HepG2 (cell line): ENCODE data around the gene CUL4A. TPM values are rescaled to one million over a fixed set of nuclear protein-coding genes. Genes with fewer than 3 reads are reported as not detected.

Source experiments
- ATF6 ChIP-seq: sonication (generic); formaldehyde crosslinking; conservative IDR thresholded peaks from 2 replicates; pipeline ENCODE4 v1.4.0; 2020; ENCODE audit warnings: missing genetic modification reagents
- CAMTA2 ChIP-seq: sonication (generic); formaldehyde crosslinking; IDR thresholded peaks from 2 replicates; pipeline ENCODE4 v1.4.0; 2020; ENCODE audit warnings: mild to moderate bottlenecking, missing genetic modification reagents, borderline replicate concordance
- ELF3 ChIP-seq: IDR thresholded peaks from 2 replicates; pipeline ENCODE4 v1.6.1; 2016; ENCODE audit warnings: missing genetic modification reagents, missing compliant biosample characterization
- FOXK2 ChIP-seq: fragments of 450-650 bp; IDR thresholded peaks from 2 replicates; pipeline ENCODE4 v1.6.1; 2016
- IKZF1 ChIP-seq: fragments of 450-650 bp; IDR thresholded peaks from 2 replicates; pipeline ENCODE4 v1.7.1; 2016
- MNT ChIP-seq: fragments of 450-650 bp; IDR thresholded peaks from 2 replicates; pipeline ENCODE4 v1.6.1; 2016
- SRY ChIP-seq: sonication (generic); formaldehyde crosslinking; IDR thresholded peaks from 2 replicates; pipeline ENCODE4 v1.8.0; 2022; ENCODE audit warnings: mild to moderate bottlenecking, missing genetic modification reagents
- TCF7 ChIP-seq: sonication (generic); IDR thresholded peaks from 2 replicates; pipeline ENCODE4 v1.6.1; 2016; ENCODE audit warnings: antibody characterized with exemption, low read depth
- TFDP1 ChIP-seq: IDR thresholded peaks from 2 replicates; pipeline ENCODE4 v1.6.1; 2016; ENCODE audit warnings: missing compliant biosample characterization, missing genetic modification reagents, borderline replicate concordance
- TOE1 ChIP-seq: sonication (generic); formaldehyde crosslinking; IDR thresholded peaks from 2 replicates; pipeline ENCODE4 v1.4.0; 2020; ENCODE audit warnings: mild to moderate bottlenecking, missing genetic modification reagents
- ZNF138 ChIP-seq: sonication (generic); formaldehyde crosslinking; IDR thresholded peaks from 2 replicates; pipeline ENCODE4 v1.5.0; 2020; ENCODE audit warnings: mild to moderate bottlenecking, low read depth, missing genetic modification reagents
- ZNF234 ChIP-seq: sonication (generic); formaldehyde crosslinking; conservative IDR thresholded peaks from 2 replicates; pipeline ENCODE4 v1.5.1; 2020; ENCODE audit warnings: mild to moderate bottlenecking, missing genetic modification reagents
- ZNF431 ChIP-seq: sonication (generic); formaldehyde crosslinking; IDR thresholded peaks from 2 replicates; pipeline ENCODE4 v1.9.0; 2022; ENCODE audit warnings: missing genetic modification reagents, low read depth, mild to moderate bottlenecking, borderline replicate concordance
- ZNF891 ChIP-seq: sonication (generic); formaldehyde crosslinking; IDR thresholded peaks from 2 replicates; pipeline ENCODE4 v1.5.0; 2020; ENCODE audit warnings: mild to moderate bottlenecking, missing genetic modification reagents
- ZSCAN5A ChIP-seq: sonication (generic); formaldehyde crosslinking; IDR thresholded peaks from 2 replicates; pipeline ENCODE4 v1.8.0; 2022; ENCODE audit warnings: mild to moderate bottlenecking, missing genetic modification reagents, borderline replicate concordance
- ZUFSP ChIP-seq: sonication (generic); formaldehyde crosslinking; IDR thresholded peaks from 2 replicates; pipeline ENCODE4 v1.9.0; 2021; ENCODE audit warnings: missing genetic modification reagents, mild to moderate bottlenecking, borderline replicate concordance
- polyA plus RNA-seq, 8 experiments: library from polyadenylated mRNA; depleted of rRNA in 3 of 8; stranded (reverse) in 7 of 8; unstranded in 1 of 8; fragments of >200 nt; fragmentation: Illumina TruSeq in 4 of 8; extraction: Trizol in 4 of 8; gene quantifications; 2 replicates each; pipeline versions ENCODE4 v1.2.1 to v1.2.3, GENCODE V29; 2011 to 2016; ENCODE audit warnings: low read depth in 4 of 8, missing spikeins in 1 of 8, mixed read lengths in 1 of 8; ENCODE audit not compliant: insufficient read depth in 1 of 8
- total RNA-seq, 5 experiments: library from RNA; depleted of rRNA; stranded (reverse); fragments of >200 nt; fragmentation: Illumina TruSeq; extraction: Trizol; gene quantifications; 2 replicates each; pipeline ENCODE4 v1.2.3, GENCODE V29; 2016; ENCODE audit warnings: low read depth in 1 of 5

The CUL4A gene
- total and polyA plus RNA-seq, 2 of the 13 experiments (the other 11 are each of a cell fraction or from before 2014, with no cell fraction given): 51.2 to 75.3 TPM

- TF ChIP-seq ZUFSP (CRISPR knock-in tag): no peak
- no peak for TF ChIP-seq TCF7
- TF ChIP-seq ZNF138 (CRISPR knock-in tag): 0 out of 2 replicates have a peak, but pooled peaks have one; percentile 49
- no peak for TF ChIP-seq ZNF234 (CRISPR knock-in tag)
- TF ChIP-seq MNT: no peak
- TF ChIP-seq ZSCAN5A (CRISPR knock-in tag): no peak
- TF ChIP-seq TFDP1: no peak
- no peak for TF ChIP-seq ZNF431 (CRISPR knock-in tag)
- 0 out of 2 replicates have a peak, but pooled peaks have one; percentile 5 for TF ChIP-seq ZNF891 (CRISPR knock-in tag)
- TF ChIP-seq CAMTA2 (CRISPR knock-in tag): no peak
- no peak for TF ChIP-seq ELF3 (CRISPR knock-in tag)
- TF ChIP-seq ATF6 (CRISPR knock-in tag): no peak
- no peak for TF ChIP-seq TOE1 (CRISPR knock-in tag)
- TF ChIP-seq FOXK2: no peak
- TF ChIP-seq IKZF1: no peak
- TF ChIP-seq SRY (CRISPR knock-in tag): no peak
Measured at GRCh38 chr13:113209336-113209758, at the start of gene CUL4A (continued).
